ENCODE results near the gene GPR21. TPM values are rescaled to one million over a fixed set of nuclear protein-coding genes. Genes with fewer than 3 reads are reported as not detected.

Gene GPR21
- total and polyA plus RNA-seq, 2 experiments from 2014 or later: 0.90 TPM; not detected in 1

- no peak for TF ChIP-seq ZNF462 (CRISPR knock-in tag; IDR thresholded peaks at IDR 0.05)
- TF ChIP-seq EZH2phosphoT487 (IDR thresholded peaks at IDR 0.05; ENCODE audit: unreplicated experiment): no peak
- TF ChIP-seq REST (IDR thresholded peaks at IDR 0.05; ENCODE audit: unreplicated experiment): no peak
- TF ChIP-seq NANOG (IDR thresholded peaks at IDR 0.05; ENCODE audit: borderline replicate concordance): no peak
- no peak for TF ChIP-seq ZNF331 (CRISPR knock-in tag; IDR thresholded peaks at IDR 0.05; ENCODE audit: low read depth)
- TF ChIP-seq STAT1 (IDR thresholded peaks at IDR 0.05; ENCODE audit: unreplicated experiment): no peak
- TF ChIP-seq POLR2AphosphoS5 (IDR thresholded peaks at IDR 0.05; ENCODE audit: low read depth): no peak
- no peak for TF ChIP-seq CTCF (conservative IDR thresholded peaks at IDR 0.05; ENCODE audit: low read depth in 2 of 2)
- TF ChIP-seq JUNB (IDR thresholded peaks at IDR 0.05; ENCODE audit: unreplicated experiment): no peak
- no peak for TF ChIP-seq CREB1 (CRISPR knock-in tag; IDR thresholded peaks at IDR 0.05; ENCODE audit: low read depth)
Measured at GRCh38 chr9:123048748-123049147, 15.3 kb downstream of the GPR21 start (continued).
